Natural killer cell (primary cell): Measurements from ENCODE around the gene S100A2. TPM values are rescaled to one million over a fixed set of nuclear protein-coding genes. Genes with fewer than 3 reads are reported as not detected.
"Not testable (repeated sequence)": the region's sequence is repeated elsewhere in the genome, so short reads cannot be mapped to it uniquely, and the experiment has no call there.

Experiments
- ATAC-seq, 3 donors: fragments of 150-1000 bp in 2 of 3; fragments of 200-7000 bp in 1 of 3; cut with Tn5 transposase; 1 replicate in 1 of 3; 2 replicates in 2 of 3; pipeline ENCODE4 v1.10.0; 2021; ENCODE audit warnings: mild to moderate bottlenecking in 2 of 3, moderate library complexity in 2 of 3
- DNase-seq, 2 donors: peaks; one replicate each; pipeline versions ENCODE4 v3.0.0 to v3.0.0-alpha.2; 2013 to 2021; ENCODE audit warnings: mixed read lengths in 1 of 2
- H3K27ac ChIP-seq: one replicate; pipeline ENCODE4 v1.5.1; 2013; ENCODE audit warnings: mild to moderate bottlenecking, low read length
- H3K27me3 ChIP-seq: one replicate; pipeline ENCODE4 v1.6.1; 2013; ENCODE audit warnings: low read length; ENCODE audit not compliant: control insufficient read depth, insufficient read depth
- H3K36me3 ChIP-seq: one replicate; pipeline ENCODE4 v1.6.1; 2013; ENCODE audit warnings: low read length; ENCODE audit not compliant: control insufficient read depth, insufficient read depth
- H3K4me1 ChIP-seq: one replicate; pipeline ENCODE4 v1.6.1; 2013; ENCODE audit warnings: low read length; ENCODE audit not compliant: control insufficient read depth, insufficient read depth
- H3K4me3 ChIP-seq: one replicate; pipeline ENCODE4 v1.5.1; 2013; ENCODE audit warnings: low read length
- H3K9me3 ChIP-seq: one replicate; pipeline ENCODE4 v1.6.1; 2013; ENCODE audit warnings: low read length; ENCODE audit not compliant: control insufficient read depth, insufficient read depth
- H3K27ac Mint-ChIP-seq, 2 donors: one replicate each; pipeline ENCODE4 v1.8.0; 2022; ENCODE audit warnings: mild to moderate bottlenecking in 2 of 2, mixed read lengths in 2 of 2, moderate library complexity in 1 of 2
- H3K27me3 Mint-ChIP-seq, 2 donors: one replicate each; pipeline ENCODE4 v1.8.0; 2022; ENCODE audit warnings: low read depth in 2 of 2, mixed read lengths in 2 of 2
- H3K36me3 Mint-ChIP-seq: one replicate; pipeline ENCODE4 v1.8.0; 2022; ENCODE audit warnings: mixed read lengths
- H3K4me1 Mint-ChIP-seq, 2 donors: one replicate each; pipeline ENCODE4 v1.8.0; 2022; ENCODE audit warnings: mixed read lengths in 2 of 2
- H3K4me3 Mint-ChIP-seq: one replicate; pipeline ENCODE4 v1.8.0; 2022; ENCODE audit warnings: mild to moderate bottlenecking, moderate library complexity, mixed read lengths
- H3K9me3 Mint-ChIP-seq, 2 donors: one replicate each; pipeline ENCODE4 v1.8.0; 2022; ENCODE audit warnings: mixed read lengths in 2 of 2
- CTCF ChIP-seq: fragments of 200-600 bp; IDR thresholded peaks from one replicate; pipeline ENCODE4 v1.8.0; 2022; ENCODE audit warnings: antibody characterized with exemption
- WGBS: methylation state at CpG from one replicate; pipeline ENCODE4 v1.1.7; 2013; ENCODE audit warnings: missing lambda C conversion rate; ENCODE audit not compliant: insufficient coverage; 5-methylcytosine and 5-hydroxymethylcytosine counted together
- intact Hi-C: fragments of 100-400 bp; cut with micrococcal nuclease; formaldehyde crosslinking; loops from one replicate; pipeline ENCODE4 v1.14.2; 2022
- total RNA-seq, 4 donors: library from RNA; stranded (reverse); fragments of 120-200 nt in 1 of 4; gene quantifications; one replicate each; pipeline versions ENCODE4 v1.2.3 to v1.2.4, GENCODE V29; 2013 to 2022

The S100A2 gene
- total RNA-seq, 3 donors from 2014 or later (not counting 1 experiment from before 2014, with no cell fraction given): not detected

- Histone ChIP-seq H3K4me3 (no peak overlapping the region), H3K27me3 (no peaks in the 10 kb centered on the region), H3K27ac (no peak overlapping the region), H3K9me3 (no peaks in the 10 kb centered on the region), H3K36me3 (no peaks in the 10 kb centered on the region), H3K4me1 (no peaks in the 10 kb centered on the region)
- DNase-seq (no peak), ATAC-seq (no peak)
- H3K27me3 Mint-ChIP-seq: peaks cover 17 to 19% of the 10 kb centered on the region in 2 donors
- H3K4me3 Mint-ChIP-seq: no peak overlapping the region
- H3K36me3 Mint-ChIP-seq: no peaks in the 10 kb centered on the region
- no peak overlapping the region for H3K27ac Mint-ChIP-seq
- no peaks in the 10 kb centered on the region for H3K9me3 Mint-ChIP-seq
- H3K4me1 Mint-ChIP-seq: no peaks in the 10 kb centered on the region
- 100% methylated on average over 1 of the region's 1 CpG for WGBS
- no peak for TF ChIP-seq CTCF
- intact Hi-C loops: no loop called here
Observed at GRCh38 chr1:153585006-153585405, 19.4 kb upstream of the S100A2 start.

GRCh38 chr1:153583976-153584375 lies 18.3 kb upstream of the S100A2 start:
- Mint-ChIP-seq H3K27ac (no peak overlapping the region), H3K27me3 (peaks cover 21 to 22% of the 10 kb centered on the region in 2 donors), H3K36me3 (no peaks in the 10 kb centered on the region), H3K9me3 (no peaks in the 10 kb centered on the region), H3K4me3 (no peak overlapping the region), H3K4me1 (no peaks in the 10 kb centered on the region)
- TF ChIP-seq CTCF: no peak
- ATAC-seq (no peak), DNase-seq (no peak)
- WGBS: 66% methylated on average over 2 of the region's 2 CpGs
- no peak overlapping the region for H3K4me3 ChIP-seq
- H3K9me3 ChIP-seq: no peaks in the 10 kb centered on the region
- no peaks in the 10 kb centered on the region for H3K36me3 ChIP-seq
- intact Hi-C loops: no loop called here
- H3K27ac ChIP-seq: no peak overlapping the region
- no peaks in the 10 kb centered on the region for H3K27me3 ChIP-seq
- no peaks in the 10 kb centered on the region for H3K4me1 ChIP-seq

- intact Hi-C loops, H3K4me3 ChIP-seq, H3K36me3 ChIP-seq, H3K9me3 ChIP-seq, H3K27me3 ChIP-seq, H3K4me1 Mint-ChIP-seq, H3K27ac Mint-ChIP-seq, H3K4me1 ChIP-seq, H3K9me3 Mint-ChIP-seq, H3K27ac ChIP-seq, H3K4me3 Mint-ChIP-seq, DNase-seq, ATAC-seq, H3K36me3 Mint-ChIP-seq: not testable (repeated sequence)
- H3K27me3 Mint-ChIP-seq: peaks cover 21 to 24% of the 10 kb centered on the region in 2 donors
- WGBS: 83% methylated on average over 1 of the region's 3 CpGs
Observed at GRCh38 chr1:153583514-153583913, 17.9 kb upstream of the S100A2 start.

- H3K36me3 Mint-ChIP-seq, H3K4me3 ChIP-seq, H3K36me3 ChIP-seq, H3K4me3 Mint-ChIP-seq, H3K27ac ChIP-seq, H3K27ac Mint-ChIP-seq, DNase-seq, H3K27me3 ChIP-seq, H3K4me1 Mint-ChIP-seq, ATAC-seq, H3K9me3 Mint-ChIP-seq, H3K4me1 ChIP-seq, intact Hi-C loops, H3K9me3 ChIP-seq: not testable (repeated sequence)
- WGBS: 93% methylated on average over 26 of the region's 34 CpGs
- peaks cover 23 to 30% of the 10 kb centered on the region in 2 donors for H3K27me3 Mint-ChIP-seq
Observed at GRCh38 chr1:153582836-153583235, 17.2 kb upstream of the S100A2 start.

GRCh38 chr1:153578936-153579335 lies 13.3 kb upstream of the S100A2 start:
- 81% methylated on average over 3 of the region's 3 CpGs for WGBS
- H3K27ac Mint-ChIP-seq: no peak overlapping the region
- no peak for TF ChIP-seq CTCF
- intact Hi-C loops: no loop called here
- H3K27me3 Mint-ChIP-seq: peaks cover 19 to 27% of the 10 kb centered on the region in 2 donors
- no peaks in the 10 kb centered on the region for H3K9me3 Mint-ChIP-seq
- no peaks in the 10 kb centered on the region for H3K4me1 Mint-ChIP-seq
- H3K4me3 Mint-ChIP-seq: no peak overlapping the region
- H3K27ac ChIP-seq: no peak overlapping the region
- no peaks in the 10 kb centered on the region for H3K36me3 ChIP-seq
- no peaks in the 10 kb centered on the region for H3K36me3 Mint-ChIP-seq
- no peaks in the 10 kb centered on the region for H3K4me1 ChIP-seq
- no peak for ATAC-seq
- H3K27me3 ChIP-seq: peaks cover 2% of the 10 kb centered on the region
- H3K4me3 ChIP-seq: no peak overlapping the region
- H3K9me3 ChIP-seq: no peaks in the 10 kb centered on the region
- no peak for DNase-seq
